Measurements from ENCODE around the gene CDH4.

The CDH4 gene

DNA sequence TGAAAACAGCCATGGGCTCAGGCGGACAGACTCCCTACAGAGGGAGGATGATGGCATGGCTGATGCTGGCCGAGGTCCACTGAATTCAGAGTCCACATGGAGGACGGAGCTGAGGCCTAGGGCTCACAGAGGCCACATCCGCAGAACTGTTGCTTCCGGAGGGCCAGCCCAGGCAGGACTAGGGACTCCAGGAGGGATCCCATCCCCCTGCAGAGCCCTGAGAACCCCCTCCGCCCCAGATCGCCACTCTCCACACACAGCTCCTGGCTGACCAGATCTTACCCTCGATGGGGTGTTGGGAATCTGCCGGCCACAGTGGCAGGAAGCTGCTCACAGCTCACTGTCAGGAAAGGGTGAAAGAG lies 414.4 kb downstream of the CDH4 start:
- no peak for DNase-seq (ENCODE audit: low read depth in 2 of 2)

DNA sequence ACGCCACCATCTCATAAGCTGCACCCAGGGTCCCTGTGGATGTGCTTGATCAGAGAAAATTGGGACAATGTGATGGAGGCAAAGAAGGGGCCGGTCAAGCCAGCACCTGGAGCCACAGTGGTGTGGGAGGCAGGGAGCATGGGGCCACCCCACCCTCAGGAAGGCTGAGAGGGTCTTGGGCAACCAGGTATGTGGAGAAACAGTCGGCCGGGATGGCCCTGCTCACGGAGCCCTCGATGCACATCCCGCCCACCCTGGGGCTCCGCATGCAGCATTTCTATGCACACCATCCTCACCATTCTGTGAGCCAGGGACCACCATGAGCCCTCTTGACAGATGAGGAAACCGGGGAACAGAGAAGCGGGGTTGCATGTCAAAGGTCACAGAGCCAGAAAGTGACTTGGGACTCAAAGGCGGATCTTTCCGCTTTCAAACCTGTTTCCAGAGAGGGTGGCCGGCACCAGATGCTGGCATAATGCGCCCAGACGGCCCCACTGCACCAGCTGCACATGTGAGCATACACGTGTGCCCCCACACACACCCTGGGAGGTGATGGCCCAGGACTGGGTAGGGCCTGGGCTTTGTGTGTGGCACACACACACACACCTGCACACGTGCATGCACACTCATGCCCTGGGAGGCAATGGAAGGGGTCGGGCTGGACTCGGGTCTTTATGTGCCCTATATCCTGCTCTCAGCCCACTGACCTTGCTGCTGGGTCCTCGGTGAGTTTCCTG lies 415.2 kb downstream of the CDH4 start:
- DNase-seq (ENCODE audit: low read depth in 2 of 2), result no peak

GRCh38 chr20:61668065-61668650 lies 416.1 kb downstream of the CDH4 start:
- DNase-seq (ENCODE audit: low read depth in 2 of 2), result no peak

- DNase-seq (ENCODE audit: low read depth in 2 of 2), result no peak
Measured at GRCh38 chr20:61668771-61669503, 416.9 kb downstream of the CDH4 start.

DNA sequence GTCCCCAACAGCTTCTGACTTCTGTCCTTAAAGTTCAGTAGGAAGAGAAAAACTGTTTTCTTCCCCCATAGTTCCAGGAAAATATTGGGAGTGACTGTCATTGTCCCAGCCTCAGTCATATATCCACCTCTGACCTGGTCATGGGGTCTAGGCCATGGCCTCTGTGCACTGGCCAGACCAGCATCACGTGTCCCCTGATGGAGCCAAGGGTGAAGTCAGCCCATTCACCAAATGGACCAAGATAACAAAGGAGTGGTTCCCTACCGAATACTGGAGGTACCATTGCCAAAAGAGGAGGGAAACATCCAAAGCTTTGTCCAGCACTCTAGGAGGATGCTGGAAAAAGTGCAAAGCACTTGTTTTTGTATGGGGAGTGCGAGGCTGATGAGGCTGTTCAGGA lies 418.2 kb downstream of the CDH4 start:
- no peak for DNase-seq (ENCODE audit: low read depth in 2 of 2)

- DNase-seq (ENCODE audit: low read depth in 2 of 2), result no peak
Measured at GRCh38 chr20:61671559-61671958, 419.5 kb downstream of the CDH4 start.

DNA sequence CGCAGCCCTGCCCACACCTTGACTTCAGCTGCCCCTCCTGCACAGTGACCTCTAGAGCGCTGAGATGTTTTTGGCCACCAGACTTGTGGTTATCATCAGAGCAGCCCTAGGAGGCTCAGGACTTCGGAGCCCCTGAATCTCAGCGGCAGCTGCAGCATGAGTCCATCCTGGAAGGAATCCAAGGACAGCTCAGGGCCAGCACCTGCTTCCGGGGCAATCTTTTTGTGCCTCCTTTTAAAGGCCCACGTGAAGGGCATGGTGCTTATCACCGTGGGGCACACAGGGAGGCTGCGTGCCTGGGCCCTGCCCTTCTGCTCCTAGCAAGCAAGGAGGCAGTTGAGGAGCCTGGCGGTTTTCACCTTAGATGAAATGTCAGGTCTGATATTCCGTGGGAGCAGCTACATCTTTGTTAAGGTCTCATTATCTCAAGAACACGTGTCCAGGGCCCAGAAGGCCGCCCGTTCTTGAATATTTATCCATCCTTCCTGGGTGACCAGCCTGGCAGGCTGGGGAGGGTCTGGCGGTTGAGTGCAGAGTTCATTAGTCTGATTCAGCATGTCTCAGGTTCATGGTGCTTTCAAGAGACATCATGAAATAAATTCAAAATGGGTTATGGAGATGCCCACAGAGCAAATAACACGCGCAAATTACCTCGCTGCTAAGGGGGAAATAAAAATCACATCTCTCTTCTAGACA lies 421.2 kb downstream of the CDH4 start:
- no peak for DNase-seq (ENCODE audit: low read depth in 2 of 2)

- no peak for DNase-seq (ENCODE audit: low read depth in 2 of 2)
Measured at GRCh38 chr20:61674121-61674520, 422.1 kb downstream of the CDH4 start.

DNA sequence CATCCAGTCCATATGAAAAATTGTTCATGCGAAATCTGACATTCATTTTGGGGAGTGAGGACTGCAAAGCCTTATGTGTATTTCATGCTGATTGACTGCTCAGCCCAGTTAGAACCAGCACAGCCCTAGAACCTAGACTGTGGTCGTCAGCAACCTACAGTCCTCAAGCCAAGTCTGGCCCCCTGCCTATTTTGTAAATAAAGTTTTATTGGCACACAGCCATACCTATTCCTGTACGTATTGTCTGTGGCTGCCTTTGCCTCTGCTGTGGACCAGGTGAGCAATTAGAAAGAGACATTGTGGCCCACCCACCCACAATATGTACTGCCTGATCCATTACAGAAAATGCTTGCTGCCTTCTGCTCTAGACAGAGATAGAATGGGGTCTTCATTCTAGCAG lies 422.6 kb downstream of the CDH4 start:
- DNase-seq (ENCODE audit: low read depth in 2 of 2), result no peak

DNA sequence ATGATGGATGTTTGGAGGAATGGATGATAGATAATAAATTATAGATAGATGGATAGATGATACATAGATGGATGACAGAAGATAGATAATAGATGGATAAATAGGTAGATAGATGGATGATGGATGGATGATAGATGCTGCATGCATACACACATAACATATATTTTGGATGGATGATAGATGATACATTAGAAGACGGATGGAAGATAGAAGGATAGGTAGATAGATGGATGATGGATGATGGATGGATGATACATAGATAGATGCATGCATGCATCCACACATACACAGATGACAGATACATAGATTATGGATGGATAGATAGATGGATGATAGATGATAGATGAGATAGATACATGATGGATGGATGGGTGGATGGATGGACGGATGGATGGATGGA lies 425.9 kb downstream of the CDH4 start:
- DNase-seq (ENCODE audit: low read depth in 2 of 2), result no peak

DNA sequence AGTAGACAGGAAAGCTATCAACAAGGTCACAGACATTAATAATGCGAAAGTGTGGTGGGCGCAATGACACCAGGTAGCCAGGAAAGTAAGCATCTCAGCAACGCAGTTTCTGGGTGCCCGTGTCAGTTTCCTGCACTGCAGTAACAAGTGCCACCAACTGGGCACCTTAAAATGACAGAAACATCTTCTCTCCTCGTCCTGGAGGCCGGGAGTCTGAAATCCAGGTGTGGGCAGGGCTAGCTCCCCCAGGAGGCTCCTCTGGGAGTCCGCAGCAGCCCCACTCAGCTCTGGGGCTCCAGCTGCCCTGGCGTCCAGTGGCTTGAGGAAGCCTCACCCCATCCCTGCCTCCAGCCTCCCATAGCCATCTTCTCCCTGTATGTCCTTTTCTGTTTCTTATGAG lies 426.4 kb downstream of the CDH4 start:
- no peak for DNase-seq (ENCODE audit: low read depth in 2 of 2)

- no peak for DNase-seq (ENCODE audit: low read depth in 2 of 2)
Measured at GRCh38 chr20:61679473-61679872, 427.4 kb downstream of the CDH4 start.

DNA sequence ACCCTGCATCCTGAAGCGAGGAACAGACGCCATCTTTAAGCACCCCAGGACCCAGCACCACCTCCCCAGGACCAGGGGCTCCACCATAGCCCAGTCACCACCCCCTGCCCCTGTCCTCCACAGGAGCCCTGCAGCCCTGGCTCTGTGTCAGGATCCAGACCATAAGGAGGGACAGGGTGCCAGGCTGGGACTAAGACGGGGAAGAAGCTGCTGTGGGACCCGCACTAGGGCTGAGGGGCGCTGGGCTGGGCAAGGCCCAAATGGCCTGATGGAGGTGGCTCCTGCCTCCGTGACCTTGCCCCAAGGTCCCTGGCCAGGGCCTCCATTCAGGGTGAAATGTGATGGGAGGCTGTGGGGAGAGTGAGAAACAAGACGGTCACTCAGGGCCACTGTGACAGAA lies 428.0 kb downstream of the CDH4 start:
- DNase-seq (ENCODE audit: low read depth in 2 of 2), result no peak

GRCh38 chr20:61682114-61682995 lies 430.3 kb downstream of the CDH4 start:
- no peak for DNase-seq (ENCODE audit: low read depth in 2 of 2)

- no peak for DNase-seq (ENCODE audit: low read depth in 2 of 2)
Measured at GRCh38 chr20:61682996-61683681, 431.1 kb downstream of the CDH4 start.

GRCh38 chr20:61683721-61684120 lies 431.7 kb downstream of the CDH4 start:
- DNase-seq (ENCODE audit: low read depth in 2 of 2), result no peak

DNA sequence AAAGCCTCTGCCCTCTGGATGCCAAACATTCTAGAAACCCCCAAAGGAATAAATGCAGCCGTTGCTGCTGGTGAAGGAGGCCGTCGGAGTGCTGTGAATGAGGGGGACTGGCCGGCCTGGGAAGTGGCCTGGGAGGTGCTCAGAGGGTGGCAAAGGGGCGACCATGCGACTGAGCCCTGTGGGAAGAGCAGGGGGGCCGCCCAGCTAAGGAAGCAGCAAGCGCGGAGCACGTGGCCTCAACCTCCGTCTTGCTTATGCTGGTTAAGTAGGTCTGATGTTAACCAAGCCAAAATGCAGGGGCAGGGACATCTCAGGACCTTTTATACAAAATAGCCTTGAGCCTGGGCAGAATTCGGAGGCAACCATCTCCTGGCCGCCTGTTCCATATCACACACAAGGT lies 432.1 kb downstream of the CDH4 start:
- no peak for DNase-seq (ENCODE audit: low read depth in 2 of 2)

DNA sequence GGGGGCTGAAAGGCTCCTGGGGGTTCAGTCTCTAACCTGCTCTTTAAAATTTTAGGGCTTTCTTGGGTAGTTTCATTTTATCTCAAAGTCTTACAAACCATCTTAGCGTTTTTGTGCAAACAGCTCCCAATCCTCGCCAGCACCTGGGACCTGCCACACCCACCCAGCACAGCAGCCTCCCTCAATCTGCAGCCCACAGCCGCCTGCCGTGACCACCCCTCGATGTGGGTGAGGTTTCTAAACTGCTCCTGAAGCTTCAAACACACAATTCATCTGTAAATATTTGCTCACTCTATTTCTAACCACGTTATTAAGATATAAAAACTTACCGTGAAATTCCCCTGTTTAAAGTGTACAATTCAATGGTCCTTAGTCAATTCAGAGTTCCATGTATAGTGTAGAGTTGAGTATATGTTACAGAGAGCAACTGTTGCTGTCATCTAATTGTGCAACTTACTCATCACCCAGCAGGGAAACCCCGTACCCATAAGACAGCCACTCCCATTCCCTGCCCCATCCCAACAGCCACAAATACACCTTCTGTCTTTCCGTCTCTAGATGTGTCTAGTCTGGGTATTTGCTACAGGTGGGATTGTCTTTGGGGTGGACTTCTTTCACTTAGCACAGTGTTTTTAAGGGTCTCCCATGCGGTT lies 432.6 kb downstream of the CDH4 start:
- no peak for DNase-seq (ENCODE audit: low read depth in 2 of 2)

DNA sequence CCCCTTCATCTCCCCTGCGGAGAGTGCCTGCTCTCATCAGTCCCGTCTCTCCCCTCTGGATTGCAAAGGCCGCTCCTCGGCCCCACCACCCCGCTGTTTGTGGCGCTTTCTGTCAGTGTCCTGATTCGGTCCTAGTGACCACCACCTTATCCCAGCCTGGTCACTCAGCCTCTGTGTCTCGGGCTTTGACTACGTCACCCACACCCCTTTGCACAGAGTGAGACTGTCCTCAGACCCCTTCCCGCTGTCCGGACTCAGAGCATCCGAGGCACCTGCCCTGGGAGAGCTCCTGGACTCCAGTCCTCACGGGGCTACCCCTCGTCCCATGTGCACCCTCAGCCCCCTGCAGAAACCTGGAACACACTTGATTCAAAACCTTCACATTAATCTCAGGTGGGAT lies 433.4 kb downstream of the CDH4 start:
- no peak for DNase-seq (ENCODE audit: low read depth in 2 of 2)

Data from stimulated activated CD4-positive, alpha-beta T cell treated with anti-CD3 and anti-CD28 coated beads, Interleukin-4, amount 100 ng/mL, for 48 hours (primary cell).